ENCODE measurements around the gene RNF25.
A peak's percentile ranks its signal among the peaks of the same experiment; 100 is the strongest.

The RNF25 gene, protein sequence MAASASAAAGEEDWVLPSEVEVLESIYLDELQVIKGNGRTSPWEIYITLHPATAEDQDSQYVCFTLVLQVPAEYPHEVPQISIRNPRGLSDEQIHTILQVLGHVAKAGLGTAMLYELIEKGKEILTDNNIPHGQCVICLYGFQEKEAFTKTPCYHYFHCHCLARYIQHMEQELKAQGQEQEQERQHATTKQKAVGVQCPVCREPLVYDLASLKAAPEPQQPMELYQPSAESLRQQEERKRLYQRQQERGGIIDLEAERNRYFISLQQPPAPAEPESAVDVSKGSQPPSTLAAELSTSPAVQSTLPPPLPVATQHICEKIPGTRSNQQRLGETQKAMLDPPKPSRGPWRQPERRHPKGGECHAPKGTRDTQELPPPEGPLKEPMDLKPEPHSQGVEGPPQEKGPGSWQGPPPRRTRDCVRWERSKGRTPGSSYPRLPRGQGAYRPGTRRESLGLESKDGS

DNA sequence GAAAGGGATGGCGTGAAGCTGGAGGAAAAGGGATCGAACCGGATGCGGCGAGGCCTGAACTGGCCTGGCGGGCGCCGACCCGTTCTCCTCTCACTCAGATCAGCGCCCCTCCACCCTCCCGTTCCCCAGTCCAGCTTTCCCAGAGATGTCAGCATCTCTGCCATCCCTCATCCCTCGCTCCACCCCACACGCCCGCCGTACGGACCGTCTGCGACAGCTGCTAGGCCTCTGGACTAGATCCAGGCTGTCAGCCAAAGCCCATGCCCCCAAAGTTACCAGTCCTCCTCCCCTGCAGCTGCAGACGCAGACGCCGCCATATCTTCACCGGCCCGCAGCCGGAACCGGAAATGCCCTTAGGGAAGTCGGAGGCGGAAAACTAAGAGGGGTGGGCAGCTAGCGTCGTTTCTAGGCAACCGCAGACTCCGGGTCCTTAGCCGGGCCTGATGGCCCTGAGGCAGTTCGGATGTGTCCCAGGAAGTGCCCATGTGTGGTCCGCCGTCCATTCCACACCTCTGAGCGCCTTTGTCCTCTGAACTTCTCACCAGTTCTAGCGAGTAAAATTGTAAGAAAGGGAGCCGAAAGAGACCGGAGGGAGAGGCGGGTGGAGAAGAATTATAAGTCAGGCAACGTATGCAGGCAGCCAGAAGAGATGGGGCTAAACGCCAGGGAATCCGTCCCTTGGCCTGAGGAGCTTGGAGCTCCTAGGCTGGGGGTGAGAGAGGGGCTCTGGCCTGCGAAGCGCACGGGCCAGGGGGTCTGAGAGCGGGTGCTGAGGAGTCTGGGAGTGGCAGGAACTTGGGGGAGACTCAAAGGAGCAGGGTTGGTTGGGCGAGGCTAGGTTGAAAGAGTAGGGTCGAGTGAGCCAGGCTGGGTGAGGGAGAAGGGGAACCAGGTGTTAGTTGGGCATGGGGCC, at the start of gene RNF25, which contains the start of gene STK36:
TSS of gene RNF25 (minus strand) at position 349 of the 913 bp plus-strand sequence. CDS start at position 317, 32 bp downstream.
TSS of gene STK36 (plus strand) at position 433 of the 913 bp plus-strand sequence. CDS start 744 bp downstream, outside the sequence.
- peak; percentile 77 for DNase-seq

DNA sequence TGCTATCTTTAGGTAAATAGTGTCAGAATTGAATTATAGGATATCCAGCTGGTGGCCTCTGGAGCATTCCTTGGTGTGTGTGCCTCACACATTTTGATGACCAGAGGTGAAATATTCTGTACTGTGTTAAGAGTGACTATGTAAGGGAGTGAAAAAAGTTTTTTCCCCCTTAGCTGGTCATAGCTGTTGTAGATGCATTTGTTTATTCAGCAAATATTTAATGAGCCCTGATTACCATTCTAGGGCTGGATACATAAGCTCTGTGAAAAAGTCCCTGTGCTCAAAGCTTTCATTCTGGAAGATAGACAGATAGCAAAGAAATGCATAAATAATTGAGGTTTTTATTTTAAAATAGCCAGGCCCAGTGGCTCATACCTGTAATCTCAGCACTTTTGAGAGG, 49.7 kb upstream of the RNF25 start:
- DNase-seq, result no peak

DNA sequence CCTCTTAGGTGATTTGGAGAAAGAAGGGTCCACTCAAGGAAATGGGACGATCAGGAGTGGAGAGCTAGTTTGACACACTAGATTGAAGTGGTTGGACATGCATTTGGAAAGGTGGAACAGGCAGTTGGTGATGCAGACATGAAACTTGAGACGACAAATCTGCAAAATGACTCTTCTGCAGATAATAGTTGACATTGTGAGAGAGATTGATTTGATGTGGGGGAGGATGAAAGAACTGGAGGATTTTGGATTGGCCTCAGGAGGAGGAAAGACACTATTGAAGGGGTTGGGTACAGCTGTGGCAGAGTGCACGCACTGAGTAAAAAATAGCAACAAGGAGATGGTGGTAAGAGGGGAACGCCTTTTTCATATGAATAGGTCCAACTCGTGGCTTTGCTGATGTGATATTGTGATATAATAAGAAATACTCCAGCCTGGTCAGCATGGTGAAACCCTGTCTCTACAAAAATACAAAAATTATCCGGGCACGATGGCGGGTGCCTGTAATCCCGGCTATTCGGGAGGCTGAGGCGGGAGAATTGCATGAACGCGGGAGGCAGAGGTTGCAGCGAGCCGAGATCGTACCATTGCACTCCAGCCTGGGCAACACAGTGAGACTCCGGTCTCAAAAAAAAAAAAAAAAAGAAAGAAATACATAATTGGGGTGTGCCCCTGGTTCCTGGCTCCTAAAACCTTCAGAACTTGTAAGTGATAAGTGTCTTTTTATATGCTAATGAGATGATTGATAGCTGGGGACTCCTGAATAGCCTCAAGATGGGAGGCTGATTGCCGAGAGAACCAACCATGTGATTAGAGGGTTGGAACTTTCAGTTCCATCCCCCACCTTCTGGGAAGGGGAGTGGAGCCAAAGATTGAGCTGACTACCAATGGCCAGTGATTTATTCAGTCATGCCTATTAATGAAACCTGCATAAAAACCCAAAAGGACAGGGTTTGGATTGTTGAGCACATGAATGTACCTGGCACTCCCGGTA, 48.5 kb upstream of the RNF25 start:
- DNase-seq, result no peak

DNA sequence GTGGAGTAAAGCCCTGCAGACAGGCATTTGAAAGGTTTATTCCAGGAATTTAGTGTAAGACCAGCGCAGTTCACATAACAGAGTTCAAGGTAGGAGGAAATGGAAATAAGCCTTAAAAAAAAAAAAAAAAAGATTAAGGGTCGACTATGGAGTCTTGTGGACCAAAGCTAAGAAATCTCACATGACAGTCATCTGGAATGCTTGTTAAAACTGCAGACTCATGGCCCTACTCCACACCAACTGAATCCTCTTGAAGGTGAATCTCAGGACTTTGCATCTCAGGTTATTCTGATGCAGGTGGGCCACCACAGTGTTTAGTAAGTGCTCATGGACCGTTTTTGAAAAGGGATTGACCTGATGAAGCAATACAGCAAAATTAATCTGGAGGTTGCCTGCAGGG, 47.7 kb upstream of the RNF25 start:
- no peak for DNase-seq

DNA sequence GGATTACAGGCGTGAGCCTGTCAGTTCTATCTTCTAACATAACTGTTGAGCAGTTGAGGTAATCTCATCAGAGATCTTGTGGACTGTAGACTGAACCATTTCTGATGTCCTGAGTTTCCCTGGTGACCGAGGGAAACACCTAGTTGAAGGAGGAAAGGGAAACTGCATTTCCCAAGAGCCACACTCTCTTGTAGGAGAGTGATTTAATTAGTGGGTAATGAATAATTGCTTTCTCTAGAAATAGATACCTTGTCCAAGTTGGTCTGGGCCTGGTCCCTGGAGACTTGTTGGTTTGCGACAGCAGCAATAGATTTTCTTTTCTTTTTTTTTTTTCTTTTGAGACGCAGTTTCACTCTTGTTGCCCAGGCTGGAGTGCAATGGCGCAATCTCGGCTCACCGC, 46.3 kb upstream of the RNF25 start:
- no peak for DNase-seq

DNA sequence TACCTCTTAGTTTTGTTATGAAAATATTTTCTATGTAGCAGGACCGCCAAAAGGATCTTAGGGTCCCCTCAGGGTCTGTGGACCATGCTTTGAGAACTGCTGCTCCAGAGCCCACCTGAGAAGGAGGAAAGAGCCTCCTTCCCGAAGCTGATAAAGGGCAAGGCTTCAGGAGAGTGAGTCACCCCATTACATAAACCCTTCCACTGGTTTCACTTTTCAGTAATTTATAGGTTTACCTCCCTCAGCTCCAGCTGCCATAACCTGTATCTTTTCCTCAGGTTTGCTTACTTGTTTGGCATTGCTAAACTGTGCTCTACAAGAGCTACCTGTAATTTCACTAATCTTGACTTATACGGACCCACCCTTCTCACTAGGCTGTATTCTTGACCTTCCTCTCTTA, 45.5 kb upstream of the RNF25 start:
- no peak for DNase-seq

DNA sequence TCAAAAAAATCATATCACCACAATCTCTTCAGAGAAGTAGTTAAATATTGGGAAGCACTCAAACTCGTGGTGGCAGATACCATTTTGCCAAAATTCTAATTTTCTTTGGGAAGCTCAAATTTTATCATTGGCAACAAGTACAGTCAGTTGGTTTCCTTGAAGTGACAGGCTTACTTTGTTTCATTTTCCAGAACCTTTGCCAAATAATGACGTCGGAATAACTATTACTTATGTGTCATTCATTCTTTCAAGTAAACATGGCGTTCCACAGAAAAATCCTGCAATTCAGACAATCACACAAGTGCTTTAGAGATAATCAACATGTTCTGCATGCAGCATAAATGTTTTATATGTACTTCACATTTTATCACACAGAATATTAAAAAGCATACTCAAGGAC, 44.3 kb upstream of the RNF25 start:
- DNase-seq, result no peak

DNA sequence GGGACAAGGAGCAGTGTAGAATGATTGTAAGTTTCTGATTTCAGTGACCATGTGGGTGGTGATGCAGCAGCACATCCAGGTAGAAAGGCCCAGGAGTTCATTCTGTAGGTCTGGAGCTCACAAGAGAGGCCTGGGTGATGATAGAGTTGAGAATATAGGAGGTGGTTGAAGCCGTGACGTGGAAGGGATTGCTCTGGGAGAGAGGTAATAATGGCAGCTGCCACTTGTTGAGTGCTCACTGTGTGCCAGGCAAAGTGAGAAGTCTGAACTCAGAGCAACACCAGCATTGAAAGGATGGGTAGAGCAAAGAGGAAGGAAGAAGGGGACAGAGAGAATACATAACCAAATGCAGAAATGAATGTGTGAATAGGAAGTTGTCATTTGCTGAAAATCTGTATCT, 42.1 kb upstream of the RNF25 start:
- DNase-seq, result no peak

DNA sequence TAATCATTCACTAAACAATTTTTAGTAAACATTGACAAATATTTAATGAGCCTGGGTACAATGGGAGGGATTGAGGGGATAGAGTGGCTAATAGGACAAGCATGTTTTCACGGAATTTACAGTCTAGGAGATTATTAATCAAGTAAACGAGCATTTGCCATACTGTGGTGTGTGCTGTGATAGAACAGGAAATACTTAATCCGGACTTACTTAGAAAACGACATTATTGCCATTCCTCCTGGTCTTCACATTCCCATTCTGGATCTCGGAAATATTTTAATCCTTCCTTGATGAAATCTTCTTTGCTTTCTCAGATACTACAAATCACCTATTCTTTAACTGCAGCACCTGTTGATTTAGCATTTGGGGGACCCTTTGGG, 39.7 kb upstream of the RNF25 start:
- DNase-seq, result no peak

DNA sequence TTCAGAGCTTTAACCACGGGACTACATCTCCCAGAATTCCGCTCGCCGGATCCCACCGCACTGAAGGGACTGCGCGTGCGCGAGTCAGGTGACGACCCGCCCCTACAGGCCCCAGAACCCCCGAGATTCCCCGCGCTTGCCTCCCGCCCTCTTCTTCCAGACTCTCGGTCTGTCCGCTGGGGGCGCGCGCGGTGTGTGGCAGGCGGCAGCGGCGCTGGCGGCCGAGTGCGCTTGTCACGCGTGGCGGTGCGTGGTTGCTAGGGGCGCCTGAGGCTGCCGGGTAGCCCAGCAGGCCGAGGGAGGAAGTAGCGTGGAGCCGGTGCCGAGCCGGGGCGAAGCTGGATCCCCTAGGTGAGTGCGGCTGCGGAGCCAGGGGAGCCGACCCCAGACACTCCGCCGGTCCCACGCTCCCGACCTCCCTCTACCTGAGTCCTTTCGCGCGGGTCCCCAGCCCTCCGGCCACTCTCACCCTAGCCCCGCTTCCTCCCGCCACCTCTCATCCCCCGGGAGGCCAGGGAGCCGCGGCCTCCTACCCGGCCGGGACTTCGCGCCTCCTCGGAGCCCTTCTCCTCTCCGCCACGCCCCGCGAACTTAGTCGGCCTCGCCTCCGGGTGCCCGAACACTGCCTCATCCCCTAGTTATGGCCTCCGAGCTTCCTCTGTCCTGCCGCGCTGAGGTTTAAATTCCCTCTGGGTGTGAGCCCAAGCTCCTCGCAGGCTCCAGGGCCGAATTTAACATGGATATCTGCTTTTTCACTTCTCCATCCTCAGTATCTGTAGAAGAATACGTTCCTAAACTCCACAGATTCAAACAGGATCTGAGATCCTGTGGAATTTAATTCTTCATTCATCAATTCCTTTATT, 39.1 kb upstream of the RNF25 start, which contains the start of gene TTLL4:
TSS of gene TTLL4 (plus strand) at position 149 of the 863 bp plus-strand sequence. CDS start 26,842 bp downstream, outside the sequence.
- DNase-seq, result peak; percentile 93

DNA sequence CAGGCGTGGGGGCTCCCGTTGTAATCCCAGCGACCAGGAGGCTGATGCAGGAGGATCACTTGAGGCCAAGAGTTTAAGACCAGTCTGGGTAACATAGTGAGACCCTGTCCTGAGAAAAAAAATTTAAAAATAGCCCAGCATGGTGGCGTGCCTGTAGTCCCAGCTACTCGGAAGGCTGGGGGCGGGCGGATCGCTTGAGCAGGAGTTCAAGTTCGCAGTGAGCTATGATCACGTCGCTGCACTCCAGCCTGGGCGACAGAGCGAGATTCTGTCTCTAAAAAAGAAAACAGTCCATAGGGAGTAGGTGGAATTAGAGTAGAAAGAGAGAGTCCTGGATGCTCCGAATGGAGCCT, 38.5 kb upstream of the RNF25 start:
- no peak for DNase-seq

DNA sequence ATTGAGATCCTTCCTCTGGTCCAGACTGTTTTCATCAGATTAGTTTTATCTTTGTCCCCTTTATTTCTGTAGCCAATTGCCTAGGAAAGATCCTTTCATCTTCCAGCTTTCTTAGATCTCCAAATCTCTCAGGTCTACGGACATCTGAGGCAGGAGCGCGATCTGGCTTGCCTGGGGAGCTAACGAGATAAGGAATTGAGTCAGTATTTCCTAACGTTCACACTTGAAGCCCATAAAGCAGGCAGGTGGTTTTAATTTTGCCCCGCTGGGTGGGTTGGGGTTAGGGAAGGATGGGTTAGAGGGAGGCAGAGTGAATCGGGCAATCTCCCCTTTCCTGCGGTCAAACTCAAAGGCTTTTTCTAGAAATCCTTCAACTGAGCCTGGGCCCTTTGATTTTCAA, 38.1 kb upstream of the RNF25 start:
- no peak for DNase-seq

DNA sequence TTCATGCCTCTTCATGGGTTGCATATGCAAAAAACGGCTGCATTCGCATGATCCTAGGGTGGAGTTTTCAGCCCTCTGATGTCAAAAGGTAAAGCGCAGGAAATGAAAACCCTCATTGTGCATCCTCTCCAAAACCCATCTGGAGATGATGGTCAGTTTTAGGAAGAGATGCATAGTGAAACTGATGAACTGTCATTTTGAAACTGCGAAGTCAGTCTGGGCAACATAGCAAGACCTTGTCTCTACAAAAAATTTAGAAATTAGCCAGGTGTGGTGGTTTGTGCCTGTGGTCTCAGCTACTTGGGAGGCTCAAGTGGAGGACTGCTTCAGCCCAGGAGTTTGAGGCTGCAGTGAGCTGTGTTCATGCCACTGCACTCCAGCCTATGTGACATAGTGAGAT, 36.3 kb upstream of the RNF25 start:
- DNase-seq, result no peak

DNA sequence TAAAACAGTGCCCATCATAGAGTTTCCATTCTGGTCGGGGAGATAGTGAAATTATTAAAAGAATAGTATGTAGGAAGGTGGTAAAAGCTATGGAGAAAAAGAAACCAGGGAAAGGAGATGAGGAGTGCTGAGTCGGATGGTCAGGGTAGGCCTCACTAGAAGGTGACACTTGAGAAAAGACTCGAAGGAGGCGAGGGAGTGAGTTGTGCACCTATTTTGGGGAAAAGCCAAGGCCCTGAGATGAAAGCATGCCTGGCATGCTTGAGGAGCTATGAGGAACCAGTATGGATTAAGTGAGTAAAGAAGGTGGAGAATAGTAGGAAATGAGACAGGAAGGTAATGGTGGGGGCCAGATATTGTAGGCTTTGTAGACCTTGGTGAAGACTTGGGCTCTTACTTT, 31.5 kb upstream of the RNF25 start:
- DNase-seq, result no peak

DNA sequence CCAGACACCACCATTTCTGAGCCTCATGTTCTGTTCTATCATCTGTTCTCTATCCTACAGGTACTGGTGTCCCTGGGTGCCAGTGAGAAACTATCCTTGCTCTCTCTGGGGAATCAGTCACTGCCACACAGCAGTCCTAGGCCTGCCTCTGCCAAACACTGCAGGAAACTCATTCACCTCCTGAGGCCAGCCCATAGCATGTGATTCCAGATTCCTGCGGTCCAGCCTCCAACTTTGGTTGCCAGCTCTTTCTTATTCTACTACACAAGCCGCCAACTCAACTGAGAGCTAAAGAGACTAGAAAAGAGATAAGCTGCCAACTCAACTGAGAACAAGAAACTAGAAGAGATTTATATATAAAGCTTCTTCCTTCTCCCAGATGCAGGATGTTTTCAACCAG, 30.0 kb upstream of the RNF25 start:
- DNase-seq, result no peak

DNA sequence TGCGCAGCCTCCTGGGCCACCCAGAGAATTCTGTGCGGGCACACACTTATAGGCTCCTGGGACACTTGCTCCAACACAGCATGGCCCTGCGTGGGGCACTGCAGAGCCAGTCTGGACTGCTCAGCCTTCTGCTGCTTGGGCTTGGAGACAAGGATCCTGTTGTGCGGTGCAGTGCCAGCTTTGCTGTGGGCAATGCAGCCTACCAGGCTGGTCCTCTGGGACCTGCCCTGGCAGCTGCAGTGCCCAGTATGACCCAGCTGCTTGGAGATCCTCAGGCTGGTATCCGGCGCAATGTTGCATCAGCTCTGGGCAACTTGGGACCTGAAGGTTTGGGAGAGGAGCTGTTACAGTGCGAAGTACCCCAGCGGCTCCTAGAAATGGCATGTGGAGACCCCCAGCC, 27.1 kb upstream of the RNF25 start:
- DNase-seq, result no peak

DNA sequence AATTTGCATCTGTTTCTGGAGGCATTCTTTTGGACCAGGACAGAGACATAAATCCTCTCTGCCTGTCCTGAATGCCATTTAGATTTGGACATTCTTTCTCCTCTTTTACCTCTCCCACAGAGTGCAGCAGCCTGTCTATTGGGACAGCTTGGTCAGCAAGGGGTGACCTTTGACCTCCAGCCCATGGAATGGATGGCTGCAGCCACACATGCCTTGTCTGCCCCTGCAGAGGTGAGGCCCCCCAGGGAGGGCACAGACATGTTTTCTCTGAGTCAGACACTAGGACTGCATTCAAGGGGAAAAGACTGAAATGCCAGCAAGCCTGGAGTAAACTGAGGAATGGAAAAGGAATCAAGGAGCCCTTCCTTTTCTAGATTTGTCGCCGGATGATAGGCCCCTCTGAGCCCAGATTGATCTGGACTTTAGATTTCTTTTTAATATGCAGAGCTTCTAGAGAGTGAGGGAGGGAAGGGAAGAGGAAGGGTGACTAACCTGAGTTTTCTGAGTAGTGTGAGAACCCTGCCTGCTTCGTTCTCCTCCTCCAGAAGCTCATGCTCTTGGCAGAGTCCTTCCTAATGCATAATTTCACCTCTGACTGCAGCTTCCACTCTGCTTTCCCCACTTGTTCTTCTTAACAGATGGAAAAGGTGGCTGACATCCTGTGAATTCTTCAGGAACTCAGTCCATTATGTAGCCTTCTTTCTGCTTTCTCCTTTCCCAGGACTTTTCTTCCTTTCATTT, 22.8 kb upstream of the RNF25 start:
- DNase-seq, result no peak

DNA sequence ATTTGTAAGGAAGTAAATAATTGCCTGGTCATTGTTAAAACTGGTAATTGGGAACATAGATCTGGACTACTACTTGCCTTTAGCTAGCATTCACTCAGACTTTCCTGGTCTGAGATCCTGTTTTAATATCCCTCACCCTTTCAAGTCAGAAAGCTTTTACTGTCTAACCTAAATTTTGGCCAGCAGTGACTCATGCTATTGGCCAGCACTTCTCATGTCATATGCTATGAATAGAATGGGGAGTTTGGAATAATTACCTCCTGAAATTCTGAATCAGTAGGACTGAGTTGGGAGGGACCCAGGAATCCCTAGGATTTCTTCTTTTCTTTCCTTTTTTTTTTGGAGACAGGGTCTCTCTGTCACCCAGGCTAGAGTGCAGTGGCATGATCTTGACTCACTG, 19.4 kb upstream of the RNF25 start:
- DNase-seq, result no peak

DNA sequence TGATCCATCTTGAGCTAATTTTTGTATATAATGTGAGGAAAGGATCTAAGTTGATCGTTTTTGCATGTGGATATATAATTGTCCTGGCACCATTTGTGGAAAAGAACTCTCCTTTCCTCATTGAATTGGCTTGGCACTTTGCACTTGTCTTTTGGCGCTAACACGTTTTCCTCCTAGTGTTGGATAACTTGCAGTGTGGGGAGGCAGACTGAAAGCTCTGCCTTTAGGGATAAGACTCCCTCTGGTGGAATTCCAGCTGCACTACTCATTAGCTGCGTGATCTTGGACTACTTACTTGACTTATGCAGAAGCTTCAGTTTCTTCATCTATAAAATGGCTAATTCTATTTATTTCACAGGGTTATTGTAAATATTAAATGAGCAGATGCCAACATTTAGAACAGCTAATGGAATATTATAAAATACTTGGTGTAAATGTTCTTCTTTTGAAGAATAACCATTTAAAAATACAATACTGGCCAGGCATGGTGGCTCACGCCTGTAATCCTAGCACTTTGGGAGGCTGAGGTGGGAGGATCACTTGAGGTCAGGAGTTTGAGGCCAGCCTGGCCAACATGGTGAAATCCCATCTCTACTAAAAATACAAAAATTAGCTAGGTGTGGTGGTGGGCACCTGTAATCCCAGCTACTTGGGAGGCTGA, 15.7 kb upstream of the RNF25 start:
- DNase-seq, result peak; percentile 24

DNA sequence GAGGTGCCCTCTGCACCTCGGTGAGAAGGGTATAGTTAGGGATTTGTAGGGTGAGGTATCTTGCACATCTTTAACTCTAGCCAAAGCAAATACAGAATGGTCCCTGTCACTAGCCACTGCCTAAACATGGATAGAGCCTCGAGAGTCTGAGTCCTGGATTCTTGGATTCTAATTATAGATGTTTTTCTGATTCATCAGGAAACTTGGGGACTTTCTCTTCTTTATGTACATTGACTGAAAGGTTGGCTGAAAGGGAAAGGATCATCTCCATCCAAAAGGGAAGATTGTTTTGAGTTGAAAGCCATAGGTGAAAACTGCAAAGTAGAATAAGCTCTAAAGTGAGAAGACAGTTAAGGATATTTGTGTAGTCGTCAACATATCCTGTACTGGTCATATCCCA, 8.3 kb upstream of the RNF25 start:
- DNase-seq, result no peak

Data from NCI-H1105 (cell line).